H1 (cell line): ENCODE measurements around the gene ATP2B3. TPM values are rescaled to one million over a fixed set of nuclear protein-coding genes. Genes with fewer than 3 reads are reported as not detected.

Experiments used
- CTCF ChIA-PET: fragments of 300-600 bp; sonication (Branson Sonifier 250); formaldehyde crosslinking; loops from one replicate; lab custom pipeline; 2021; ENCODE audit not compliant: partially characterized antibody; lab: Charles Lee
- POLR2A ChIA-PET: fragments of 300-600 bp; sonication (Branson Sonifier 250); formaldehyde crosslinking; loops from one replicate; lab custom pipeline; 2021; ENCODE audit warnings: inconsistent platforms; ENCODE audit not compliant: partially characterized antibody; lab: Charles Lee
- DNase-seq, 2 experiments: peaks; one replicate each; pipeline versions ENCODE4 v3.0.0 to v3.0.0-alpha.2; 2010 to 2022; ENCODE audit warnings: low spot score in 2 of 2, low read depth in 1 of 2, mixed read lengths in 1 of 2
- FAIRE-seq: peaks from 2 replicates; lab custom pipeline; 2011; peaks lifted over from hg19 to GRCh38; lab: Jason Lieb, UNC
- H2AFZ ChIP-seq: 2 replicates; pipeline ENCODE4 v1.8.1; 2012; ENCODE audit warnings: low read length, inconsistent platforms
- H2AK5ac ChIP-seq: 2 replicates; pipeline ENCODE4 v1.6.1; 2013; ENCODE audit warnings: low read depth, low read length
- H2BK120ac ChIP-seq: replicated peaks from 2 replicates; pipeline ENCODE3; 2013; ENCODE audit warnings: low read depth, low read length, inconsistent platforms
- H2BK12ac ChIP-seq: 2 replicates; pipeline ENCODE4 v1.6.1; 2013; ENCODE audit warnings: low read depth, low read length
- H2BK15ac ChIP-seq: 2 replicates; pipeline ENCODE4 v1.6.1; 2013; ENCODE audit warnings: low read length
- H2BK20ac ChIP-seq: 2 replicates; pipeline ENCODE4 v1.6.1; 2013; ENCODE audit warnings: low read length
- H2BK5ac ChIP-seq: 2 replicates; pipeline ENCODE4 v1.6.1; 2013; ENCODE audit warnings: low read depth, low read length
- H3K14ac ChIP-seq: 2 replicates; pipeline ENCODE4 v1.6.1; 2013; ENCODE audit warnings: inconsistent platforms; ENCODE audit not compliant: insufficient read length
- H3K18ac ChIP-seq: 2 replicates; pipeline ENCODE4 v1.6.1; 2013; ENCODE audit warnings: low read length; ENCODE audit errors: extremely low read depth
- H3K23ac ChIP-seq: 2 replicates; pipeline ENCODE4 v1.6.1; 2013; ENCODE audit warnings: inconsistent platforms; ENCODE audit not compliant: insufficient read length
- H3K23me2 ChIP-seq: 2 replicates; pipeline ENCODE4 v1.6.1; 2013; ENCODE audit warnings: low read depth, low read length
- H3K27ac ChIP-seq: 2 replicates; pipeline ENCODE4 v1.6.1; 2011; ENCODE audit warnings: low read depth, low read length, inconsistent platforms
- H3K27me3 ChIP-seq, 4 experiments: replicated peaks in 1 of 4; 1 replicate in 1 of 4; 2 replicates in 3 of 4; pipeline versions ENCODE4 v1.6.1 to v1.8.1; 2011 to 2013; ENCODE audit warnings: low read length in 3 of 4, mild to moderate bottlenecking in 3 of 4, inconsistent platforms in 2 of 4, mixed read lengths in 2 of 4, moderate library complexity in 1 of 4; ENCODE audit not compliant: control insufficient read depth in 3 of 4, insufficient read depth in 3 of 4; ENCODE audit errors: extremely low read depth in 1 of 4
- H3K36me3 ChIP-seq, 4 experiments: 2 replicates each; pipeline versions ENCODE4 v1.6.1 to v1.8.1; 2011 to 2013; ENCODE audit warnings: mild to moderate bottlenecking in 4 of 4, low read length in 3 of 4, moderate library complexity in 2 of 4, control low read depth in 1 of 4, inconsistent platforms in 1 of 4; ENCODE audit not compliant: insufficient read depth in 4 of 4, control insufficient read depth in 2 of 4
- H3K4ac ChIP-seq: replicated peaks from 2 replicates; pipeline ENCODE3; 2013; ENCODE audit warnings: low read length, low read depth, mixed read lengths, inconsistent platforms; ENCODE audit not compliant: insufficient read length
- H3K4me1 ChIP-seq, 4 experiments: replicated peaks in 1 of 4; 1 replicate in 1 of 4; 2 replicates in 3 of 4; pipeline versions ENCODE4 v1.6.1 to v1.8.1; 2011 to 2013; ENCODE audit warnings: low read length in 3 of 4, inconsistent platforms in 2 of 4, mixed read lengths in 1 of 4; ENCODE audit not compliant: insufficient read depth in 4 of 4, control insufficient read depth in 3 of 4
- H3K4me2 ChIP-seq, 2 experiments: 2 replicates each; pipeline versions ENCODE4 v1.6.1 to v1.8.1; 2011 to 2013; ENCODE audit warnings: low read depth in 2 of 2, low read length in 2 of 2, control low read depth in 1 of 2, inconsistent platforms in 1 of 2, mild to moderate bottlenecking in 1 of 2; ENCODE audit not compliant: insufficient read depth in 1 of 2
- H3K4me3 ChIP-seq, 4 experiments: fragments of 200-600, 300-600 bp in 1 of 4; sonication (generic), shearing (Covaris generic), sonication (Bioruptor Twin) in 1 of 4; 2 replicates each; pipeline versions ENCODE4 v1.5.1 to v1.8.1; 2011 to 2016; ENCODE audit warnings: low read length in 4 of 4, low read depth in 3 of 4, control low read depth in 2 of 4, inconsistent platforms in 2 of 4, mild to moderate bottlenecking in 2 of 4, mixed read lengths in 1 of 4, moderate library complexity in 1 of 4; ENCODE audit not compliant: insufficient read depth in 2 of 4; ENCODE audit errors: extremely low read depth in 1 of 4
- H3K56ac ChIP-seq: replicated peaks from 2 replicates; pipeline ENCODE3; 2013; ENCODE audit warnings: low read depth, mild to moderate bottlenecking, mixed read lengths, low read length, inconsistent platforms; ENCODE audit not compliant: insufficient read length
- H3K79me1 ChIP-seq: 2 replicates; pipeline ENCODE4 v1.6.1; 2013; ENCODE audit warnings: low read depth, low read length, control low read depth
- H3K79me2 ChIP-seq, 2 experiments: 2 replicates each; pipeline versions ENCODE4 v1.6.1 to v1.8.1; 2012 to 2013; ENCODE audit warnings: low read length in 2 of 2, mild to moderate bottlenecking in 2 of 2, inconsistent platforms in 1 of 2; ENCODE audit not compliant: insufficient read depth in 2 of 2, control insufficient read depth in 1 of 2
- H3K9ac ChIP-seq, 4 experiments: replicated peaks in 1 of 4; 1 replicate in 1 of 4; 2 replicates in 3 of 4; pipeline versions ENCODE4 v1.6.1 to v1.8.1; 2011 to 2013; ENCODE audit warnings: low read depth in 3 of 4, low read length in 3 of 4, control low read depth in 2 of 4, mild to moderate bottlenecking in 2 of 4, moderate library complexity in 2 of 4, inconsistent platforms in 1 of 4; ENCODE audit errors: extremely low read depth in 1 of 4
- H3K9me3 ChIP-seq, 2 experiments: 2 replicates each; pipeline versions ENCODE4 v1.6.1 to v1.8.1; 2012 to 2013; ENCODE audit warnings: mild to moderate bottlenecking in 2 of 2, moderate library complexity in 2 of 2, control low read depth in 1 of 2, inconsistent platforms in 1 of 2, low read depth in 1 of 2, low read length in 1 of 2, mixed read lengths in 1 of 2; ENCODE audit not compliant: insufficient read depth in 2 of 2
- H4K20me1 ChIP-seq, 2 experiments: replicated peaks in 1 of 2; 2 replicates each; pipeline versions ENCODE3 to v1.8.1; 2011 to 2013; ENCODE audit warnings: inconsistent platforms in 2 of 2, low read length in 2 of 2, mild to moderate bottlenecking in 1 of 2; ENCODE audit not compliant: insufficient read depth in 2 of 2, control insufficient read depth in 1 of 2
- H4K5ac ChIP-seq: 2 replicates; pipeline ENCODE4 v1.6.1; 2013; ENCODE audit warnings: low read length, low read depth, mixed read lengths, inconsistent platforms; ENCODE audit not compliant: insufficient read length
- H4K8ac ChIP-seq: 2 replicates; pipeline ENCODE4 v1.8.0; 2013; ENCODE audit warnings: mild to moderate bottlenecking, moderate library complexity, low read length, inconsistent platforms; ENCODE audit not compliant: insufficient read depth; ENCODE audit errors: extremely low read depth
- H4K91ac ChIP-seq: replicated peaks from 2 replicates; pipeline ENCODE3; 2013; ENCODE audit warnings: low read length, mixed read lengths, inconsistent platforms; ENCODE audit not compliant: insufficient read length
- GTF2F1 ChIP-seq: IDR thresholded peaks from 2 replicates; pipeline ENCODE4 v1.6.1; 2012; ENCODE audit warnings: low read depth, low read length, improper control_type of control experiment, borderline replicate concordance
- HDAC6 ChIP-seq: IDR thresholded peaks from one replicate; pipeline ENCODE4 v1.7.1; 2012; ENCODE audit warnings: low read depth, mild to moderate bottlenecking, inconsistent platforms, low read length, moderate library complexity
- KDM4A ChIP-seq: IDR thresholded peaks from one replicate; pipeline ENCODE4 v1.7.1; 2012; ENCODE audit warnings: low read depth, mild to moderate bottlenecking, moderate library complexity, low read length, inconsistent platforms; ENCODE audit not compliant: severe bottlenecking
- MAFK ChIP-seq: IDR thresholded peaks from 2 replicates; pipeline ENCODE4 v1.6.1; 2012; ENCODE audit warnings: low read depth, mild to moderate bottlenecking, improper control_type of control experiment, low read length
- SIRT6 ChIP-seq: IDR thresholded peaks from one replicate; pipeline ENCODE4 v1.7.1; 2012; ENCODE audit warnings: low read length, inconsistent platforms
- WGBS, 2 experiments: shearing (Covaris generic) in 1 of 2; methylation state at CpG; one replicate each; pipeline versions ENCODE4 v1.1.6 to v1.1.7; 2013 to 2015; ENCODE audit warnings: low lambda C conversion rate in 2 of 2, mixed read lengths in 2 of 2, inconsistent platforms in 1 of 2, low coverage in 1 of 2, missing lambda C conversion rate in 1 of 2; ENCODE audit not compliant: insufficient replicate concordance in 2 of 2, insufficient coverage in 1 of 2, insufficient read length in 1 of 2; ENCODE audit errors: extremely low coverage in 1 of 2, missing lambda C conversion rate in 1 of 2; 5-methylcytosine and 5-hydroxymethylcytosine counted together
- polyA plus RNA-seq, 7 experiments: library from polyadenylated mRNA; depleted of rRNA in 3 of 7; stranded (reverse) in 5 of 7; unstranded in 2 of 7; fragments of >200 nt in 5 of 7; fragments of 200-250 nt in 2 of 7; gene quantifications; 1 replicate in 5 of 7; 2 replicates in 1 of 7; 4 replicates in 1 of 7; pipeline versions ENCODE4 v1.2.1 to v1.2.3, GENCODE V29; 2011 to 2013; ENCODE audit warnings: missing spikeins in 2 of 7, mixed read lengths in 2 of 7
- total RNA-seq: library from RNA; stranded (reverse); fragmentation: NEBNext Ultra II Directional; extraction: Animal tissue kit (Norgen Biotek cat#: 25700); gene quantifications from 2 replicates; pipeline ENCODE4 v1.2.1, GENCODE V29; 2021

The ATP2B3 gene
- total and polyA plus RNA-seq, 2 of the 8 experiments (the other 6 are each of a cell fraction or from before 2014, with no cell fraction given) = 0.14 to 0.19 TPM

DNA sequence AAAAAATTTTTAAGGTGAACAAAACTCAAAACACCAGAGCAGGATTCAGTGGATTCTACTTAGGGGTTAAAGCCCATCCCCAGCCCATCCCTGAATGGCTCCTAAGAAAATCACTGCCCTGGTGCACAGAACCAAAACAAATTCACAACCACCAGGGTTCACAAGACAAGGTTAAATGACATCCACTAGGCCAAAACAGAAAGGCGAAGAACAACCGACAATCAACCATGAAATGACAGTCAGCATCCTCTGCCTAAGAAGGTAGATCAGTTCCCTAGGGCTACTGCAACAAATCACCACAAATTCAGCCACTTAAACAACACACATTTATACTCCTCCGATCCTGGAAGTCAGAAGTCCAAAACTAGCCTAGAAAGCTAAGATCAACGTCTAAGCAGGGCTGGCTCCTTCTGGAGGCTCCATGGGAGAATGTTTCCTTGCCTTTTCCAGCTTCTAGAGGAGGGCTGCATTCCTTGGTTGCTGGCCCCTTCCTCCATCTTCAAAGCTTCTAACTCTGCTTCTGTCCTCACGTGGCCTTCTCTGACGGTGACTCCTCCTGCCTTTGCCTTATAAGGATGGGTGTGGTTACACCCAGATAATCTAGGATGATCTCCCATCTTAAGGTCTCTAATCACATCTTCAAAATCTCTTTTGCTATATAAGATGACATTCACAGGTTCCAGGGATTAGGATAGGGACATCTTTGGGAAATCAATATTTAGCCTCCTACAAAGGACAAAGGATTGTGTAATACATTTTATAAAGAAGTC lies 79.7 kb downstream of the ATP2B3 start:
- no peaks in the 10 kb centered on the region for H3K79me1 ChIP-seq
- no peak overlapping the region for H3K4me3 ChIP-seq
- H3K4me1 ChIP-seq = peaks cover 0 to 4% (median 0%) of the 10 kb centered on the region in 4 experiments; a peak in 1 of 7 replicates
- H3K36me3 ChIP-seq = 0 out of 8 replicates have a peak, but pooled peaks cover 0 to 3% (median 0%) of the 10 kb centered on the region in 4 experiments
- no peak overlapping the region for H2BK12ac ChIP-seq
- H2BK5ac ChIP-seq = no peak overlapping the region
- H3K23me2 ChIP-seq = peaks cover 3% of the 10 kb centered on the region; the same call in 1 of the 2 replicates
- H4K8ac ChIP-seq = no peak overlapping the region
- no peak overlapping the region; a peak in 1 of 4 replicates for H3K4me2 ChIP-seq
- TF ChIP-seq GTF2F1 (no peak), SIRT6 (no peak), HDAC6 (no peak), KDM4A (no peak), MAFK (no peak)
- H3K27ac ChIP-seq = no peak overlapping the region
- peaks cover 0 to 5% of the 10 kb centered on the region in 2 experiments; a peak in 1 of 4 replicates for H3K79me2 ChIP-seq
- no peak overlapping the region for H2BK15ac ChIP-seq
- H2BK20ac ChIP-seq = no peak overlapping the region
- peaks cover 0 to 3% of the 10 kb centered on the region in 2 experiments for H4K20me1 ChIP-seq
- 86% methylated on average over 4 of the region's 6 CpGs; no CpG with 5 or more reads in 1 of the 2 experiments for WGBS, 2 experiments
- H3K23ac ChIP-seq = no peak overlapping the region
- DNase-seq = no peak
- no peak overlapping the region for H3K4ac ChIP-seq
- H2AK5ac ChIP-seq = no peak overlapping the region
- H3K9ac ChIP-seq = no peak overlapping the region
- H3K27me3 ChIP-seq = peaks cover 0 to 8% (median 0%) of the 10 kb centered on the region in 4 experiments; a peak in 3 of 7 replicates
- no peak for FAIRE-seq
- H3K56ac ChIP-seq = no peak overlapping the region
- ChIA-PET CTCF (interaction anchor here (0.7 to 1.8 kb wide), 7 partner anchors 10 to 71 kb away, joined by 3 to 6 read pairs (median 4); no protein-coding TSS in a partner anchor), POLR2A (interaction anchor here (1.3 to 2.0 kb wide), 2 partner anchors 9 to 19 kb away, joined by 3 to 7 read pairs; no protein-coding TSS in a partner anchor)
- H4K5ac ChIP-seq = no peak overlapping the region
- H3K9me3 ChIP-seq = no peaks in the 10 kb centered on the region
- no peak overlapping the region for H2BK120ac ChIP-seq
- H3K18ac ChIP-seq = no peak overlapping the region
- no peak overlapping the region for H2AFZ ChIP-seq
- no peak overlapping the region for H3K14ac ChIP-seq
- no peak overlapping the region for H4K91ac ChIP-seq
